Inflammatory macrophage treated with lipopolysaccharide for 1 hour (primary cell): ENCODE data around the gene MANSC4.

Experiments used
- DNase-seq, 2 donors: peaks; one replicate each; pipeline ENCODE4 v3.0.0-alpha.2; 2020 to 2022

Gene MANSC4

GRCh38 chr12:27779920-27780611 is at the start of gene MANSC4, which contains the start of gene KLHL42:
Gene MANSC4 (minus strand): TSS chr12:27780236. CDS start chr12:27771276, 8,960 bp downstream.
Gene KLHL42 (plus strand): TSS chr12:27780233. CDS start chr12:27780331, 98 bp downstream.
- peak; percentile 57 to 59 for DNase-seq

DNA sequence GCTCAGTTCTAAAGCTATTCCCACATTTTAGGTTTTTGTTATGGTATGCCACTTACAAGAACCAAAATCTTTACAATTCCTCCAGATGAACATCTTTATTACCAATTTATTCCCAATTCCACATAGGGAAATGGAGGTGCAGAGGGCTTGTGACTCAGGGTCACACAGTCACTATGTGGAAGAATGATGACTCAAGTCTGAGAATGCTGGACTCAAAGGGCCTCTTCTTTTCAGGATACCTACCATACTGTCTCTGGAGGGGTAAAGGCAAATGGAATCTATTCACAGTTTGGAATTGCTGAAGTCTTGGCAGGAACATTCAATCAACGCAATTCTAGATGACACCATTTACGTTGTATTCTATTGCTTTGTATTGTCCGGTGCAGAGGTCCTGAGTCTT is 48.2 kb upstream of the MANSC4 start:
- no peak for DNase-seq

GRCh38 chr12:27826076-27826475 is 46.0 kb upstream of the MANSC4 start:
- DNase-seq: no peak

GRCh38 chr12:27824126-27824842 is 44.2 kb upstream of the MANSC4 start:
- no peak for DNase-seq

GRCh38 chr12:27823038-27823437 is 43.0 kb upstream of the MANSC4 start:
- no peak for DNase-seq

- DNase-seq: no peak
Observed at GRCh38 chr12:27822076-27822712, 42.2 kb upstream of the MANSC4 start.

DNA sequence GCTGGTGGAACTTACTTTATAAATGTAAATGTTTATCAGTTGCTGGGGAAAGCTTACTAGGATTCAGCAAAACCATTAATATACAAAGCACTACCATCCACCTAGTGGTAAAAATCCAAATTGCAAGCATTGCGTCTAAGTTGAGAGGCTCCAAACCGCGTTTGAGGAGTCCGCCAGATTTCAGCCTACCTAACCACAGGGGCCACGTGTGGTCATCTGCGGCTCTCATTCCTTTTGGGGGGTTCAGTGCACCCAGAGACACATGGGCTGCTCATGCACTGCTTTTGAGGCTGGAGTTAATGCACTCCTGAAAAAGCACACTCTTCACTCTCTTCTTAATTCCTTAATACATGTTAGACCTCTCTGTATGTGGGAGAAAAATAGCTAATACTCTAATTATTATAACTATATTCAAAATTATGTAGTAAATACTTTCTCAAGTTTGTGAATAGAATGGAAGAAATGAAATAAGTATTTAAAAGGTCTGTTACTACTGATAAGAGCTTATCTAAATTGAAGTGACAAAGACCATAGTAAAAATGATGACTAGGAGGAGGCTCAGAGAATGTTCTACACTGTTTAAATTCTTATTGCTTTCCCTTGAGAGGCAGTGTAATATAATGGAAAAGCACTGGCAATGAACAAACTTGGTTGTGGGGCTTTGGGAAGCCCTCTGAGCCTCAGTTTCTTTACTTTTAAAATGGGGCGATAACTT is 41.4 kb upstream of the MANSC4 start:
- DNase-seq: peak; percentile 38 to 92

DNA sequence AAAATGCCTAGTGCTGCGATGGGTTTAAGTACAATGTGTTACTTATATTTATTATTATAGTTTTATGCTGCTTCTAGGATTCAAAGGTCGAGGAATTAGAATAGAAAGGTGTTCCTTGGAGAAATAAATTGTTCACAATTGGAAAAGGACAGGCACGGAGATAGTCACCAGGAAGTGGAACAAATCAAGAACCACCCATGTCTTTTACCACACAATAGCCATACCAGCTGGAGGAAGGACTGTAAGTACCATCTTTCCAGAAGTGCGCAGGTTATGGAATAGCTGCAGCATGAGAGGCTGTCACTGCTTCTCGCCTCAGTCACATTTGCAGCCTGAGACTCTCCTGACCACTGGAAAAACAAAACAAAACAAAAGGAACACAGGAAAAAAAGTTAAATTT is 40.5 kb upstream of the MANSC4 start:
- no peak for DNase-seq

GRCh38 chr12:27818401-27818918 is 38.4 kb upstream of the MANSC4 start:
- no peak for DNase-seq

- DNase-seq: no peak
Observed at GRCh38 chr12:27817766-27818165, 37.7 kb upstream of the MANSC4 start.

DNA sequence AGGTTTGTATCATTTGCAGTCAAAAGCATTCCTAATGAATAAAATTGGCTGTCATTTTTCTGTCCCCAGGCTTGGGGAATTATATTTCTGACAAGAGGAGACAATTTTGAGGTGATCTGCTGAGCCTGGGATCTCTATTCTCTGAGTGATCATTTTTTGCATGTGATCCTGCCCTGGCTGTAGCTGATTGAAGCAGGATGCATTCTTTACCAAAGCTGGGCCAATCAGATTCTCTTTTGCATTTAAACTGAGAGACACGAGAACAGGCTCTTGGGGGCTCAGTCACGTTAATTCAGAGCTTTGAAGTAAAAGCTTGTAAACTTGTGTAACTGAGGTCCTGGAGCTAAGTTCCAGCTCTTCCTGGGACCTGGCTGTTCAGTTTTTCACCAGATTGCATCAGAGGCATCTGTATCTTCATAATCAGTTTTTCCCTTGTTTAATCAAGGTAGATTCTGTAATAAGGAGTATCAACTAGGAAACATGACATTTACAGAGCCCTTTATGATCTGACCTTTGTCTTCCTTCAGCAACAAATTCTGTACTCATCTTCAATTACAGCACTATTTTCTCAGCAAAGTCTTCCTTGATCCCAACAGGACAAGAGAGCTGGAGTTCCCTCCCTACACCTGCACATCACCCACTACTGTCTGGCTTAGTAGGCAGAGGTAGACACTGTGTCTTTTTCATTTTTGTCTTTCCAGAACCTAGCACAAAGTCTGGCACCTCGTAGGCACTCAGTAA is 35.0 kb upstream of the MANSC4 start:
- no peak for DNase-seq

DNA sequence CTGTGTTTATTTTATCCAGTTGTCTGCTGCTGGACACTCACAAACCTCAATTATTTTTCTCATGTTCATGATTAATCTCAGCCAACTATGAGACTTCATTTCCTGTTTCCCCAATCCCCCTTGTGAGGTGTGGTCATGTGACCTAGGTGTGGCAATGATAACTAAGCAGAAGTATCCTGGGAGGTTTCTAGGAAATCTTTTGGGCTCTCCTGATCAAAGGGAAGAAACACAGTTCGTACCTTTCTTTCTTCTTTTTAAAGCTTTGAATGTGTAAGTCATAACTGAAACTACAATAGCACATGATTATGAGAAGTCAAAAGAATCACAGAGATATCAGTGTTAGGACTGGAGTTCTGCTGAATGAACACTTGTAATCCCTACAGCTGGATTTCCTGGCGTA is 34.4 kb upstream of the MANSC4 start:
- peak in 1 of 2 donors; percentile 6 for DNase-seq

- DNase-seq: no peak
Observed at GRCh38 chr12:27812502-27812901, 32.5 kb upstream of the MANSC4 start.

DNA sequence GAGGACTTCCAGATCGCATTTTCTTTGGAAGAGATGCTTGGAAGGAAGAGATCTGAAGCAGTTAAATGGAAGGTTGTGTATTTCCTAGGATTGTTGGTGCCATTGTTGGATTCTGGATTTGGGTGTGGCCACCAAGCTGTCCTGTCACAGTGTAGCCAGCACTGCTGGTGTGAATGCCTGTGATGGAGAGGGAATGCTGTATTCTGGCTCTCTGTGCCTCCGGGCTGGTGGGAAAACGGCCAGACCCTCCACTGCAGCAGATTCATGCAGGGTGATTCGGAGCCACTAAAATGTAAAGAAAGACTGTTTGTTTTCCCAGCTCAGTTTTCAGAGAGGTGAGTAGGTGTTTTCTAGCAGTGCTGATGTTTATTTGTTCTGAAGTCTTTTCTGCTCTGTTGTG is 30.7 kb upstream of the MANSC4 start:
- no peak for DNase-seq

GRCh38 chr12:27808841-27809240 is 28.8 kb upstream of the MANSC4 start:
- no peak for DNase-seq

- DNase-seq: no peak
Observed at GRCh38 chr12:27807063-27807703, 27.1 kb upstream of the MANSC4 start.

GRCh38 chr12:27806259-27806658 is 26.2 kb upstream of the MANSC4 start:
- no peak for DNase-seq

GRCh38 chr12:27805238-27805637 is 25.2 kb upstream of the MANSC4 start:
- DNase-seq: no peak

- no peak for DNase-seq
Observed at GRCh38 chr12:27802936-27803335, 22.9 kb upstream of the MANSC4 start.

DNA sequence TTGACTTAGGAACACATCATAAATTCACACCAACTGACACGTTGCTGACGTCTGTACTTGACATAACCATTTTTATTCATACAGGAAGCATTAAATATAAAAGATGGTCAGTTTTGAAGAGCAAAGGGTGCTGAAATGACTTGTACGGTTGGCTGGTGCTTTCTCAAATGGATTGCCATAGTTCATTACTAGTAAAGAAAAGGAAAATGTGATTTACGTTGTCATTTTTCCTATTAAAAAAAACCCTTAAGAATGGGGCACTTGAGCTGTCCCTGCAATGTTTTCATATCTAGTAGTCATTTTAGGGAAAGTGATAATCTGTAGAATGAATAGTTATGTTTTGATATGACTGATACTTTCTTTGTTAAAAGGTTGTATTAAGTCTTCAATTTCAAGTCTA is 22.5 kb upstream of the MANSC4 start:
- DNase-seq: no peak

DNA sequence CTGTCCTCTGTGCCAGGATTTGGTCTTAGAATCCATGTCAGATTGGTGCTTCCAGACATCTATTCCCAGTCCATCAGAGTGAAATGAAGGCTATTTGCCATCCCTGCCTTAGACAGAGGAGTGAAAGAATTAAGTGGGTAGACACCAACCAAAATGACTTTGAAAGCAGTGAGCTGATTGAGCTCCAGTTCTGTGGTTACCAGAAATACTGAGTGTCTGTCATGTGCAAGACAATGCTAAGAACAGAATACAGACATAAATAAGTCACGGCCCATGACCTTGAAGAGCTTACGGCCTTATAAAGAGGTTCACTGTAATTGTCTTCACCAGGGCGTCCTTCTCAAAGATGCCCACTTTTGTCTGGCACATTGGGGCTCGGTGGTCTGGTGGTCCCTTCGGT is 21.6 kb upstream of the MANSC4 start:
- no peak for DNase-seq

GRCh38 chr12:27800819-27801218 is 20.8 kb upstream of the MANSC4 start:
- no peak for DNase-seq
